ENCODE data around the gene HOXD9.

Gene HOXD9

GRCh38 chr2:176078541-176079284 lies 43.8 kb upstream of the HOXD9 start:
- Histone ChIP-seq H3K27me3 (ENCODE audit: insufficient read depth, poor library complexity, severe bottlenecking) (peaks cover 81% of the 10 kb centered on the region), H3K27ac (replicated peaks) (no peak overlapping the region), H3K4me3 (replicated peaks; ENCODE audit: insufficient read depth, low read length) (no peak overlapping the region)
- DNase-seq (ENCODE audit: low read depth in 1 of 2, low spot score in 1 of 2) = no peak
- TF ChIP-seq GABPA (IDR thresholded peaks at IDR 0.05; ENCODE audit: low read depth) (no peak), SPI1 (IDR thresholded peaks at IDR 0.05; ENCODE audit: borderline replicate concordance, low read depth) (no peak), POLR2AphosphoS5 (IDR thresholded peaks at IDR 0.05; ENCODE audit: low read depth) (no peak), CTCF (IDR thresholded peaks at IDR 0.05; ENCODE audit: insufficient read depth, low read length) (no peak), REST (IDR thresholded peaks at IDR 0.05; ENCODE audit: insufficient replicate concordance, low read depth) (no peak)

GRCh38 chr2:176079285-176079830 lies 43.2 kb upstream of the HOXD9 start:
- H3K27me3 ChIP-seq (ENCODE audit: insufficient read depth, poor library complexity, severe bottlenecking) = peaks cover 81% of the 10 kb centered on the region
- no peak for TF ChIP-seq REST (IDR thresholded peaks at IDR 0.05; ENCODE audit: insufficient replicate concordance, low read depth)
- TF ChIP-seq CTCF (IDR thresholded peaks at IDR 0.05; ENCODE audit: insufficient read depth, low read length) = no peak
- no peak for TF ChIP-seq GABPA (IDR thresholded peaks at IDR 0.05; ENCODE audit: low read depth)
- TF ChIP-seq POLR2AphosphoS5 (IDR thresholded peaks at IDR 0.05; ENCODE audit: low read depth) = no peak
- TF ChIP-seq SPI1 (IDR thresholded peaks at IDR 0.05; ENCODE audit: borderline replicate concordance, low read depth) = no peak
- no peak for DNase-seq (ENCODE audit: low read depth in 1 of 2, low spot score in 1 of 2)
- peak overlapping the region; percentile 39 for H3K4me3 ChIP-seq (replicated peaks; ENCODE audit: insufficient read depth, low read length)
- no peak overlapping the region for H3K27ac ChIP-seq (replicated peaks)

- no peak overlapping the region for H3K27ac ChIP-seq (replicated peaks)
- TF ChIP-seq CTCF (IDR thresholded peaks at IDR 0.05; ENCODE audit: insufficient read depth, low read length) (peak; percentile 63), SPI1 (IDR thresholded peaks at IDR 0.05; ENCODE audit: borderline replicate concordance, low read depth) (no peak)
- peak overlapping the region; percentile 39 for H3K4me3 ChIP-seq (replicated peaks; ENCODE audit: insufficient read depth, low read length)
- H3K27me3 ChIP-seq (ENCODE audit: insufficient read depth, poor library complexity, severe bottlenecking) = peaks cover 83% of the 10 kb centered on the region
- peak in 1 of 2 experiments; percentile 52 for DNase-seq (ENCODE audit: low read depth in 1 of 2, low spot score in 1 of 2)
Measured at GRCh38 chr2:176079831-176080539, 42.5 kb upstream of the HOXD9 start.

Measured in HL-60 (cell line).